ENCODE results near the gene ITPRIP. TPM values are rescaled to one million over a fixed set of nuclear protein-coding genes. Genes with fewer than 3 reads are reported as not detected.

Gene ITPRIP
- total RNA-seq, 6 experiments from 2014 or later: 2.9 to 9.7 (median 7.7) TPM

GRCh38 chr10:104268405-104268712, 69.9 kb downstream of the ITPRIP start:
- intact Hi-C loops (cut with DNase I): no loop called here
- peaks cover 0 to 44% (median 21%) of the 10 kb centered on the region in 4 donors for H3K36me3 ChIP-seq
- H3K27me3 ChIP-seq: no peaks in the 10 kb centered on the region
- H3K27ac ChIP-seq: peak overlapping the region; percentile 37 to 75 (median 61)
- peaks cover 0 to 38% (median 10%) of the 10 kb centered on the region in 4 donors for H3K4me1 ChIP-seq
- H3K4me3 ChIP-seq: peak overlapping the region; percentile 55 to 73 (median 55)
- ATAC-seq (peak in 2 of 4 donors; percentile 3 to 5), DNase-seq (no peak)
- 27% methylated on average over 10 of the region's 10 CpGs for WGBS (ENCODE audit: insufficient coverage, low coverage, low lambda C conversion rate, missing lambda C conversion rate)
- H3K9me3 ChIP-seq: no peaks in the 10 kb centered on the region
- TF ChIP-seq POLR2A (IDR thresholded peaks at IDR 0.05) (no peak), CTCF (IDR thresholded peaks at IDR 0.05) (no peak)

DNA sequence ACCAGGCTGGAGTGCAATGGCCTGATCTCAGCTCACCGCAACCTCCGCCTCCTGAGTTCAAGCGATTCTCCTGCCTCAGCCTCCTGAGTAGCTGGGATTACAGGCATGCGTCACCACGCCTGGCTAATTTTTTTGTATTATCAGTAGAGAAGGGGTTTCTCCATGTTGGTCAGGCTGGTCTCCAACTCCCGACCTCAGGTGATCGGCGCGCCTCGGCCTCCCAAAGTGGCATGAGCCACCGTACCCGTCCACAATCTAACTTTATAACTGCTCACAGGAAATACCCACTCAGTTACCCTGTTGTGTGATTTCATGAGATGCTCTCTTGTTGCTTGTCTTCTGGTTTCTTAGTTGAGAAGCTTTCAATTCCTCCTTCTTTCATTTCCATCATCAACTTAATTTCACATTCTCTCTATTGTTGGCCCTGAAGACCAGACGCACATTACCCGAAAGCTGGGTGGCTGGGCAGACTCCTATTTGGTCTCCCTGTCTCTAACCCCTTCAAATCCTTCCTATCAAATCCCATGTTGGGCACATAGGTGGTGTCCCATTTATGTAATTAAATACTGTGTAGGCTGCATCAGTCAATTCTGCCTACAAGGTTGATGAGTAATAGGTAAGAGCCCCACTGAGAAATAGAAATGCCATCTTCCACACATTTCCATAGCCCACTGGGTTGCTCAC, 70.4 kb downstream of the ITPRIP start:
- Histone ChIP-seq H3K27ac (no peak overlapping the region), H3K36me3 (peaks cover 0 to 49% (median 22%) of the 10 kb centered on the region in 4 donors), H3K27me3 (no peaks in the 10 kb centered on the region), H3K4me3 (peak overlapping the region; percentile 55 to 73 (median 55)), H3K9me3 (no peaks in the 10 kb centered on the region), H3K4me1 (peaks cover 0 to 43% (median 13%) of the 10 kb centered on the region in 4 donors)
- intact Hi-C loops (cut with DNase I): no loop called here
- no peak for DNase-seq
- ATAC-seq: no peak
- TF ChIP-seq POLR2A (IDR thresholded peaks at IDR 0.05) (no peak), CTCF (IDR thresholded peaks at IDR 0.05) (no peak)
- WGBS (ENCODE audit: insufficient coverage, low coverage, low lambda C conversion rate, missing lambda C conversion rate): 84% methylated on average over 11 of the region's 14 CpGs

DNA sequence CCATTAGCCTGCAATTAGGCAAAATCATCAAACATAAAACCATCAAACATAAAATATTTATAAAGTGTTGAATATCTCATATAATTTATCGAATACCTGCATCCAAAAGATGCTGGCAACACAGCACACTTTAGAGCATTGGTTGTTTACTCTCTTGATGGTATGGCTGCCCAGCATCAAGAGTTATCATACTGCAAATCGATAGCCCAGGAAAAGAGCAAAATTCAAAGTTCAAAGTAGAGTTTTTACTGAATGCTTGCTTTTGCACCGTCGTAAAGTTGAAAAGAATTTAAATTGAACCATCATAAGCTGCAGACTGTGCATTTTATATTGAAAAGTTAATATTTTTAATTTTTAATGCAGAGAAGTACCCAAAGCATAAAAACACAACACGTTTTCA, 73.5 kb downstream of the ITPRIP start:
- Histone ChIP-seq H3K9me3 (no peaks in the 10 kb centered on the region), H3K27me3 (no peaks in the 10 kb centered on the region), H3K27ac (no peak overlapping the region), H3K36me3 (peaks cover 0 to 80% (median 38%) of the 10 kb centered on the region in 4 donors), H3K4me1 (peaks cover 0 to 65% (median 26%) of the 10 kb centered on the region in 4 donors), H3K4me3 (peak overlapping the region in 2 of 3 donors; percentile 3 to 17)
- WGBS (ENCODE audit: insufficient coverage, low coverage, low lambda C conversion rate, missing lambda C conversion rate): 34% methylated on average over 5 of the region's 5 CpGs
- intact Hi-C loops (cut with DNase I): no loop called here
- TF ChIP-seq POLR2A (IDR thresholded peaks at IDR 0.05) (no peak), CTCF (IDR thresholded peaks at IDR 0.05) (no peak)
- DNase-seq (no peak), ATAC-seq (peak in 3 of 4 donors; percentile 6 to 48 (median 11))

DNA sequence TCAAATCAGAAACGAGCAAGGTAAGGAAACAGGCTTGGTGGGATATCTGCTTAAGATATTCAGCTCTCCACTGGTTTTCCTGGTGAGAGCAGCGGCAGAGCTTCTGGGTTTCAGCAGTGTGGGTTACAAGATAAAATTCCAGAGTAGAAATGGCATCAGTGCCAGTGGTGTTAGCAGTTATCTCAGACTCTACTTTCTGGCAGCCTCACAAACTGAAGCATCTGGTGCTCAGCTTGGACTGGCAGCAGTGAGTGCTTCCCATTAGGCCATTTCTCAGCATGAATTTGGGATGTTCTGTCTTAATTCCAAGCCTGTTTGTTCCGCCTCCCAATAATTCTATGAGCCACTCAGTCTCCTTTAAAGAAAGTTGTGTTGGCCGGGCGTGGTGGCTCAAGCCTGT, 76.2 kb downstream of the ITPRIP start:
- intact Hi-C loops (cut with DNase I): no loop called here
- Histone ChIP-seq H3K36me3 (peaks cover 5 to 92% (median 36%) of the 10 kb centered on the region in 4 donors), H3K27me3 (no peaks in the 10 kb centered on the region), H3K9me3 (no peaks in the 10 kb centered on the region), H3K4me1 (peaks cover 0 to 83% (median 38%) of the 10 kb centered on the region in 4 donors), H3K27ac (peak overlapping the region in 1 of 3 donors; percentile 15), H3K4me3 (no peak overlapping the region)
- TF ChIP-seq CTCF (IDR thresholded peaks at IDR 0.05) (no peak), POLR2A (IDR thresholded peaks at IDR 0.05) (no peak)
- ATAC-seq (peak in 1 of 4 donors; percentile 9), DNase-seq (no peak)
- WGBS (ENCODE audit: insufficient coverage, low coverage, low lambda C conversion rate, missing lambda C conversion rate): 72% methylated on average over 4 of the region's 5 CpGs
